MM.1S (cell line): ENCODE results near the gene REEP1.

ENCODE experiments used
- DNase-seq: peaks from one replicate; pipeline ENCODE4 v3.0.0-alpha.2; 2015
- H2AFZ ChIP-seq: fragments of 300-600 bp; sonication (generic); 2 replicates; pipeline ENCODE4 v1.6.0; 2016; ENCODE audit warnings: antibody characterized with exemption, low read length
- H3F3A ChIP-seq: fragments of 300-600 bp; sonication (generic); 2 replicates; pipeline ENCODE4 v1.6.1; 2016; ENCODE audit warnings: mild to moderate bottlenecking, antibody characterized with exemption, low read length, moderate library complexity, mixed read lengths; ENCODE audit not compliant: insufficient read depth
- H3K27ac ChIP-seq: fragments of 300-600 bp; sonication (generic); 2 replicates; pipeline ENCODE4 v1.5.1; 2016; ENCODE audit warnings: mild to moderate bottlenecking, low read length
- H3K27me3 ChIP-seq: fragments of 300-600 bp; sonication (generic); replicated peaks from 2 replicates; pipeline ENCODE4 v1.6.0; 2016; ENCODE audit warnings: low read length; ENCODE audit not compliant: insufficient read depth
- H3K36me3 ChIP-seq: fragments of 300-600 bp; sonication (generic); replicated peaks from 2 replicates; pipeline ENCODE4 v1.6.1; 2016; ENCODE audit warnings: mild to moderate bottlenecking, low read length, mixed read lengths; ENCODE audit not compliant: insufficient read depth
- H3K4me1 ChIP-seq: fragments of 300-600 bp; sonication (generic); 2 replicates; pipeline ENCODE4 v1.6.1; 2016; ENCODE audit warnings: low read length, mixed read lengths
- H3K4me2 ChIP-seq: fragments of 300-600 bp; sonication (generic); 2 replicates; pipeline ENCODE4 v1.6.0; 2016; ENCODE audit warnings: low read depth, low read length
- H3K4me3 ChIP-seq: fragments of 300-600 bp; sonication (generic); 2 replicates; pipeline ENCODE4 v1.5.1; 2016; ENCODE audit warnings: low read length, mixed read lengths
- H3K79me2 ChIP-seq: fragments of 300-600 bp; sonication (generic); 2 replicates; pipeline ENCODE4 v1.6.1; 2016; ENCODE audit warnings: mixed run types, low read length, mixed read lengths
- H3K9ac ChIP-seq: fragments of 300-600 bp; sonication (generic); 2 replicates; pipeline ENCODE4 v1.6.1; 2016; ENCODE audit warnings: low read length, mixed read lengths
- H3K9me2 ChIP-seq: fragments of 300-600 bp; sonication (generic); replicated peaks from 2 replicates; pipeline ENCODE4 v1.6.1; 2016; ENCODE audit warnings: mild to moderate bottlenecking, low read length, mixed read lengths; ENCODE audit not compliant: insufficient read depth
- H3K9me3 ChIP-seq: fragments of 300-600 bp; sonication (generic); replicated peaks from 2 replicates; pipeline ENCODE4 v1.6.1; 2016; ENCODE audit warnings: mild to moderate bottlenecking, low read length, mixed read lengths; ENCODE audit not compliant: insufficient read depth
- H4K20me1 ChIP-seq: fragments of 300-600 bp; sonication (generic); 2 replicates; pipeline ENCODE4 v1.6.1; 2016; ENCODE audit warnings: mild to moderate bottlenecking, low read length, moderate library complexity, mixed read lengths; ENCODE audit not compliant: insufficient read depth
- CTCF ChIP-seq: fragments of 300-600 bp; sonication (generic); IDR thresholded peaks from 2 replicates; pipeline ENCODE4 v1.5.1; 2016; ENCODE audit warnings: antibody characterized with exemption, low read length, mixed read lengths
- EZH2 ChIP-seq: fragments of 300-600 bp; sonication (generic); optimal IDR thresholded peaks from 2 replicates; pipeline ENCODE3; 2017; ENCODE audit warnings: low read depth, mild to moderate bottlenecking, antibody characterized with exemption, low read length, mixed read lengths
- EZH2phosphoT487 ChIP-seq: fragments of 300-600 bp; sonication (generic); IDR thresholded peaks from 2 replicates; pipeline ENCODE4 v1.6.1; 2018; ENCODE audit warnings: antibody characterized with exemption, low read length

Gene REEP1

GRCh38 chr2:86301009-86301408 is 36.4 kb downstream of the REEP1 start:
- H3K27me3 ChIP-seq: no peaks in the 10 kb centered on the region
- no peak overlapping the region for H2AFZ ChIP-seq
- TF ChIP-seq CTCF: no peak
- no peak for TF ChIP-seq EZH2phosphoT487
- no peak for TF ChIP-seq EZH2
- H3F3A ChIP-seq: no peaks in the 10 kb centered on the region
- no peak overlapping the region for H3K4me3 ChIP-seq
- no peaks in the 10 kb centered on the region for H3K9me3 ChIP-seq
- no peaks in the 10 kb centered on the region for H3K79me2 ChIP-seq
- H3K4me1 ChIP-seq: no peaks in the 10 kb centered on the region
- no peak overlapping the region for H3K27ac ChIP-seq
- H4K20me1 ChIP-seq: no peaks in the 10 kb centered on the region
- no peak for DNase-seq
- no peak overlapping the region for H3K9ac ChIP-seq
- H3K9me2 ChIP-seq: no peaks in the 10 kb centered on the region
- no peaks in the 10 kb centered on the region for H3K36me3 ChIP-seq
- no peak overlapping the region for H3K4me2 ChIP-seq

- H3K27ac ChIP-seq: no peak overlapping the region
- H3F3A ChIP-seq: no peaks in the 10 kb centered on the region
- DNase-seq: no peak
- no peaks in the 10 kb centered on the region for H3K4me1 ChIP-seq
- no peaks in the 10 kb centered on the region for H3K9me2 ChIP-seq
- H3K79me2 ChIP-seq: no peaks in the 10 kb centered on the region
- no peak overlapping the region for H3K9ac ChIP-seq
- no peak overlapping the region for H2AFZ ChIP-seq
- no peaks in the 10 kb centered on the region for H3K9me3 ChIP-seq
- H3K36me3 ChIP-seq: no peaks in the 10 kb centered on the region
- TF ChIP-seq CTCF (no peak), EZH2phosphoT487 (no peak), EZH2 (no peak)
- no peak overlapping the region for H3K4me3 ChIP-seq
- H3K4me2 ChIP-seq: no peak overlapping the region
- H3K27me3 ChIP-seq: no peaks in the 10 kb centered on the region
- H4K20me1 ChIP-seq: no peaks in the 10 kb centered on the region
These were observed 36.9 kb downstream of the REEP1 start for GRCh38 chr2:86300496-86300895.

GRCh38 chr2:86298411-86299390 is 38.7 kb downstream of the REEP1 start:
- H2AFZ ChIP-seq: no peak overlapping the region
- no peak overlapping the region for H3K4me2 ChIP-seq
- H3K27ac ChIP-seq: no peak overlapping the region
- no peak for DNase-seq
- no peaks in the 10 kb centered on the region for H4K20me1 ChIP-seq
- no peaks in the 10 kb centered on the region for H3K9me2 ChIP-seq
- H3K4me3 ChIP-seq: no peak overlapping the region
- no peaks in the 10 kb centered on the region for H3K79me2 ChIP-seq
- H3K9ac ChIP-seq: no peak overlapping the region
- H3K4me1 ChIP-seq: no peaks in the 10 kb centered on the region
- no peaks in the 10 kb centered on the region for H3K36me3 ChIP-seq
- H3K27me3 ChIP-seq: no peaks in the 10 kb centered on the region
- TF ChIP-seq EZH2phosphoT487: no peak
- no peak for TF ChIP-seq CTCF
- TF ChIP-seq EZH2: no peak
- H3F3A ChIP-seq: no peaks in the 10 kb centered on the region
- H3K9me3 ChIP-seq: no peaks in the 10 kb centered on the region
